Measurements from ENCODE around the gene USP25. TPM values are rescaled to one million over a fixed set of nuclear protein-coding genes. Genes with fewer than 3 reads are reported as not detected.

Gene USP25
- polyA plus RNA-seq, 1 donor (not counting 4 experiments of a cell fraction or from before 2014, with no cell fraction given), result 17.8 TPM

DNA sequence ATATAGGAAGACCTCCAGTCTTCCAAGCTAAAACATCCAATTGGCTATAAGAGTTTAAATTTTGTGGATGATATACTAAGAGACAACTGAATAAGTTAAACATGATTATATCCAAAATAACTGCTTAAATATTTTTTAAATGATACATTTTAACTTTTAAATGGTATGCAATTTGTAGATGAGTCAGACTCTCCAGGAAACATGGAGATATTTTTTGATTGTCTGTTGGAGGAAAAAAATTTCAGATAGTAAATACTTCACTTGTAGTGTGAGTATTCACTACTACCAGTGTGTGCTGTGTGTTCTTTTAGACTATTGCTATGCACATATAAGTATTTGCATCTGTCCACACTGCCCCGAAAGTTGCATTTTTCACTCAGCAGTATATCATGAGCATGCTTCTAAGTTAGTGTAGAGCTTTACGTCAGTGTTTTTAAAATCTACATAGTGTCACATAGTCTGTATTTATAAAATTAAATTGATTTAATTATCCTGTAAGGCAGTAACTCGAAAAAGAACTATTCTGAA lies 91.1 kb downstream of the USP25 start:
- DNase-seq (ENCODE audit: low read depth, low spot score) (no peak), FAIRE-seq (no peak)
- TF ChIP-seq EZH2 (IDR thresholded peaks at IDR 0.05; ENCODE audit: low read length), result no peak
- TF ChIP-seq, protein P1, sequence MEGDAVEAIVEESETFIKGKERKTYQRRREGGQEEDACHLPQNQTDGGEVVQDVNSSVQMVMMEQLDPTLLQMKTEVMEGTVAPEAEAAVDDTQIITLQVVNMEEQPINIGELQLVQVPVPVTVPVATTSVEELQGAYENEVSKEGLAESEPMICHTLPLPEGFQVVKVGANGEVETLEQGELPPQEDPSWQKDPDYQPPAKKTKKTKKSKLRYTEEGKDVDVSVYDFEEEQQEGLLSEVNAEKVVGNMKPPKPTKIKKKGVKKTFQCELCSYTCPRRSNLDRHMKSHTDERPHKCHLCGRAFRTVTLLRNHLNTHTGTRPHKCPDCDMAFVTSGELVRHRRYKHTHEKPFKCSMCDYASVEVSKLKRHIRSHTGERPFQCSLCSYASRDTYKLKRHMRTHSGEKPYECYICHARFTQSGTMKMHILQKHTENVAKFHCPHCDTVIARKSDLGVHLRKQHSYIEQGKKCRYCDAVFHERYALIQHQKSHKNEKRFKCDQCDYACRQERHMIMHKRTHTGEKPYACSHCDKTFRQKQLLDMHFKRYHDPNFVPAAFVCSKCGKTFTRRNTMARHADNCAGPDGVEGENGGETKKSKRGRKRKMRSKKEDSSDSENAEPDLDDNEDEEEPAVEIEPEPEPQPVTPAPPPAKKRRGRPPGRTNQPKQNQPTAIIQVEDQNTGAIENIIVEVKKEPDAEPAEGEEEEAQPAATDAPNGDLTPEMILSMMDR (optimal IDR thresholded peaks at IDR 0.05 in 1 of 3, IDR thresholded peaks at IDR 0.05 in 1 of 3, conservative IDR thresholded peaks at IDR 0.05 in 1 of 3; ENCODE audit: extremely low read depth in 1 of 3, insufficient read depth in 2 of 3, low read length in 3 of 3), result no peak
- no peak overlapping the region for H3K4me2 ChIP-seq (ENCODE audit: control insufficient read depth, extremely low read depth, insufficient read depth, low read depth, low read length)
- peaks cover 6% of the 10 kb centered on the region for H3K4me1 ChIP-seq (ENCODE audit: control insufficient read depth, extremely low read depth, insufficient read depth, low read length)
- no peak overlapping the region for H2AFZ ChIP-seq (ENCODE audit: control insufficient read depth, low read length)
- no peaks in the 10 kb centered on the region for H4K20me1 ChIP-seq (ENCODE audit: control insufficient read depth, extremely low read depth, insufficient read depth, low read length)
- dilution Hi-C loops (cut with MboI; ENCODE audit: extremely low pct_ligation_motif_present, low sequenced_read_pairs), result no loop called here
- H3K36me3 ChIP-seq (ENCODE audit: control insufficient read depth in 2 of 2, extremely low read depth in 1 of 2, insufficient read depth in 2 of 2, low read length in 2 of 2), result peaks cover 0 to 4% of the 10 kb centered on the region in 2 experiments
- no peak overlapping the region for H3K4me3 ChIP-seq (ENCODE audit: control insufficient read depth in 2 of 3, extremely low read depth in 1 of 3, insufficient read depth in 2 of 3, low read depth in 1 of 3, low read length in 3 of 3)
- H3K9me1 ChIP-seq (ENCODE audit: control insufficient read depth, extremely low read depth, insufficient read depth, low read length), result no peaks in the 10 kb centered on the region
- H3K9ac ChIP-seq (ENCODE audit: control insufficient read depth, extremely low read depth, insufficient read depth, low read length), result no peak overlapping the region
- no peaks in the 10 kb centered on the region for H3K9me3 ChIP-seq (ENCODE audit: control insufficient read depth, low read depth, low read length)
- no peak overlapping the region for H3K27ac ChIP-seq (ENCODE audit: control insufficient read depth, insufficient read depth, low read length)
- H3K27me3 ChIP-seq (ENCODE audit: control insufficient read depth, extremely low read depth, insufficient read depth, low read length), result no peaks in the 10 kb centered on the region
- no peaks in the 10 kb centered on the region for H3K79me2 ChIP-seq (ENCODE audit: control insufficient read depth, insufficient read depth, low read length)

- no peaks in the 10 kb centered on the region for H4K20me1 ChIP-seq (ENCODE audit: control insufficient read depth, extremely low read depth, insufficient read depth, low read length)
- no peaks in the 10 kb centered on the region for H3K9me1 ChIP-seq (ENCODE audit: control insufficient read depth, extremely low read depth, insufficient read depth, low read length)
- H3K27me3 ChIP-seq (ENCODE audit: control insufficient read depth, extremely low read depth, insufficient read depth, low read length), result no peaks in the 10 kb centered on the region
- FAIRE-seq (no peak), DNase-seq (ENCODE audit: low read depth, low spot score) (no peak)
- no peaks in the 10 kb centered on the region for H3K9me3 ChIP-seq (ENCODE audit: control insufficient read depth, low read depth, low read length)
- no peak overlapping the region for H3K9ac ChIP-seq (ENCODE audit: control insufficient read depth, extremely low read depth, insufficient read depth, low read length)
- dilution Hi-C loops (cut with MboI; ENCODE audit: extremely low pct_ligation_motif_present, low sequenced_read_pairs), result no loop called here
- peaks cover 0 to 6% of the 10 kb centered on the region in 2 experiments for H3K36me3 ChIP-seq (ENCODE audit: control insufficient read depth in 2 of 2, extremely low read depth in 1 of 2, insufficient read depth in 2 of 2, low read length in 2 of 2)
- no peak overlapping the region for H2AFZ ChIP-seq (ENCODE audit: control insufficient read depth, low read length)
- no peak for TF ChIP-seq EZH2 (IDR thresholded peaks at IDR 0.05; ENCODE audit: low read length)
- TF ChIP-seq, protein P1 (optimal IDR thresholded peaks at IDR 0.05 in 1 of 3, IDR thresholded peaks at IDR 0.05 in 1 of 3, conservative IDR thresholded peaks at IDR 0.05 in 1 of 3; ENCODE audit: extremely low read depth in 1 of 3, insufficient read depth in 2 of 3, low read length in 3 of 3), result no peak
- H3K79me2 ChIP-seq (ENCODE audit: control insufficient read depth, insufficient read depth, low read length), result no peaks in the 10 kb centered on the region
- no peak overlapping the region for H3K4me2 ChIP-seq (ENCODE audit: control insufficient read depth, extremely low read depth, insufficient read depth, low read depth, low read length)
- H3K4me1 ChIP-seq (ENCODE audit: control insufficient read depth, extremely low read depth, insufficient read depth, low read length), result peaks cover 6% of the 10 kb centered on the region
- H3K4me3 ChIP-seq (ENCODE audit: control insufficient read depth in 2 of 3, extremely low read depth in 1 of 3, insufficient read depth in 2 of 3, low read depth in 1 of 3, low read length in 3 of 3), result no peak overlapping the region
- H3K27ac ChIP-seq (ENCODE audit: control insufficient read depth, insufficient read depth, low read length), result no peak overlapping the region
Observed at GRCh38 chr21:15823486-15824150, 93.8 kb downstream of the USP25 start.
